ENCODE data around the gene RAB28. TPM values are rescaled to one million over a fixed set of nuclear protein-coding genes. Genes with fewer than 3 reads are reported as not detected.
A peak's percentile ranks its signal among the peaks of the same experiment; 100 is the strongest.

RAB28 gene
- total RNA-seq, 1 donor, result 12.3 TPM

GRCh38 chr4:13529128-13529919 lies 45.2 kb upstream of the RAB28 start:
- no peaks in the 10 kb centered on the region for H3K4me1 ChIP-seq (ENCODE audit: insufficient read depth, low read length)
- H3K4me2 ChIP-seq (ENCODE audit: insufficient read depth, low read length), result no peak overlapping the region
- H3K9me3 ChIP-seq (ENCODE audit: low read depth, low read length), result peaks cover 4% of the 10 kb centered on the region
- no peak for TF ChIP-seq CTCF (IDR thresholded peaks at IDR 0.05; ENCODE audit: extremely low read depth, low read depth, low read length)
- peaks cover 49% of the 10 kb centered on the region for H3K27me3 ChIP-seq (ENCODE audit: insufficient read depth, low read length)
- no peaks in the 10 kb centered on the region for H3K79me2 ChIP-seq (ENCODE audit: insufficient read depth, low read length)
- no peak overlapping the region for H2AFZ ChIP-seq (ENCODE audit: low read length)
- DNase-seq (ENCODE audit: insufficient read length, low spot score, missing footprints), result no peak
- no peak overlapping the region for H3K4me3 ChIP-seq (ENCODE audit: insufficient read depth, low read length)
- no peaks in the 10 kb centered on the region for H4K20me1 ChIP-seq (ENCODE audit: insufficient read depth, low read length)
- H3K27ac ChIP-seq (ENCODE audit: low read depth, low read length), result no peak overlapping the region
- H3K36me3 ChIP-seq (ENCODE audit: insufficient read depth, low read length), result no peaks in the 10 kb centered on the region

GRCh38 chr4:13528821-13529127 lies 44.6 kb upstream of the RAB28 start:
- TF ChIP-seq CTCF (IDR thresholded peaks at IDR 0.05; ENCODE audit: extremely low read depth, low read depth, low read length), result no peak
- no peaks in the 10 kb centered on the region for H4K20me1 ChIP-seq (ENCODE audit: insufficient read depth, low read length)
- H3K27me3 ChIP-seq (ENCODE audit: insufficient read depth, low read length), result peaks cover 54% of the 10 kb centered on the region
- peaks cover 9% of the 10 kb centered on the region for H3K9me3 ChIP-seq (ENCODE audit: low read depth, low read length)
- H3K27ac ChIP-seq (ENCODE audit: low read depth, low read length), result no peak overlapping the region
- no peak overlapping the region for H2AFZ ChIP-seq (ENCODE audit: low read length)
- no peaks in the 10 kb centered on the region for H3K36me3 ChIP-seq (ENCODE audit: insufficient read depth, low read length)
- H3K4me2 ChIP-seq (ENCODE audit: insufficient read depth, low read length), result no peak overlapping the region
- no peaks in the 10 kb centered on the region for H3K4me1 ChIP-seq (ENCODE audit: insufficient read depth, low read length)
- no peaks in the 10 kb centered on the region for H3K79me2 ChIP-seq (ENCODE audit: insufficient read depth, low read length)
- DNase-seq (ENCODE audit: insufficient read length, low spot score, missing footprints), result peak; percentile 72
- no peak overlapping the region for H3K4me3 ChIP-seq (ENCODE audit: insufficient read depth, low read length)

GRCh38 chr4:13527981-13528820 lies 44.1 kb upstream of the RAB28 start:
- Histone ChIP-seq H3K4me2 (ENCODE audit: insufficient read depth, low read length) (peak overlapping the region; percentile 21), H2AFZ (ENCODE audit: low read length) (no peak overlapping the region), H3K4me3 (ENCODE audit: insufficient read depth, low read length) (no peak overlapping the region), H3K27me3 (ENCODE audit: insufficient read depth, low read length) (peaks cover 55% of the 10 kb centered on the region), H3K9me3 (ENCODE audit: low read depth, low read length) (peaks cover 9% of the 10 kb centered on the region), H3K36me3 (ENCODE audit: insufficient read depth, low read length) (no peaks in the 10 kb centered on the region), H3K27ac (ENCODE audit: low read depth, low read length) (no peak overlapping the region), H4K20me1 (ENCODE audit: insufficient read depth, low read length) (no peaks in the 10 kb centered on the region), H3K79me2 (ENCODE audit: insufficient read depth, low read length) (no peaks in the 10 kb centered on the region), H3K4me1 (ENCODE audit: insufficient read depth, low read length) (no peaks in the 10 kb centered on the region)
- no peak for TF ChIP-seq CTCF (IDR thresholded peaks at IDR 0.05; ENCODE audit: extremely low read depth, low read depth, low read length)
- DNase-seq (ENCODE audit: insufficient read length, low spot score, missing footprints), result peak; percentile 80

All from osteoblast (primary cell).